SK-N-SH treated with all-trans-retinoic acid at 6 μM for 48 hours (cell line): ENCODE measurements around the gene SELP.

Experiments used
- OSR1 ChIP-seq: fragments of 250-450 bp; sonication (Bioruptor Pico); IDR thresholded peaks from 2 replicates; pipeline ENCODE4 v1.8.0; 2022; ENCODE audit warnings: moderate library complexity, mild to moderate bottlenecking, inconsistent platforms
- SNAI2 ChIP-seq: fragments of 250-450 bp; sonication (Bioruptor Pico); IDR thresholded peaks from 2 replicates; pipeline ENCODE4 v1.5.0; 2020; ENCODE audit warnings: mild to moderate bottlenecking, moderate library complexity
- TCF4 ChIP-seq: fragments of 250-450 bp; sonication (Bioruptor Pico); IDR thresholded peaks from 2 replicates; pipeline ENCODE4 v1.8.0; 2021; ENCODE audit warnings: mild to moderate bottlenecking, moderate library complexity, borderline replicate concordance
- ZNF565 ChIP-seq: fragments of 450-650 bp; formaldehyde crosslinking; conservative IDR thresholded peaks from 2 replicates; pipeline ENCODE4 v1.5.0; 2020; ENCODE audit warnings: low read depth, mild to moderate bottlenecking, moderate library complexity
- TF ChIP-seq, protein P1 (sequence below): fragments of 250-450 bp; sonication (Bioruptor Pico); IDR thresholded peaks from 2 replicates; pipeline ENCODE4 v1.5.1; 2021; ENCODE audit warnings: mild to moderate bottlenecking, moderate library complexity

DNA sequence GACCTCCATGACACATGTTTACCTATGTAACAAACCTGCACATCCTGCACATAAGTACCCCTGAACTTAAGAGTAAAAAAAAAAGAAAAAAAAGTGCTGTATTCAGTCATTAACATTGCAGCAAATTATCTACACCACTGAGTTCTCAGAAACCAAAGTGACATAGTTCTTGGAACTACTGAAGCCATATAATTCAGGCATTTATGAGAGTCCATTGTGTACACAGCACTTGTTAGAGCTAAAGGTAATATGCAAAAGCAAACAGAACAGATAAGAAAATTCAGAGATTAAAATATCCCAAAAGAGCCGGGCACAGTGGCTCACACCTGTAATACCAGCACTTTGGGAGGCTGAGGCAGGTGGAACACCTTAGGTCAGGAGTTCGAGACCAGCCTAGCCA is 81.6 kb downstream of the SELP start:
- TF ChIP-seq, protein P1, sequence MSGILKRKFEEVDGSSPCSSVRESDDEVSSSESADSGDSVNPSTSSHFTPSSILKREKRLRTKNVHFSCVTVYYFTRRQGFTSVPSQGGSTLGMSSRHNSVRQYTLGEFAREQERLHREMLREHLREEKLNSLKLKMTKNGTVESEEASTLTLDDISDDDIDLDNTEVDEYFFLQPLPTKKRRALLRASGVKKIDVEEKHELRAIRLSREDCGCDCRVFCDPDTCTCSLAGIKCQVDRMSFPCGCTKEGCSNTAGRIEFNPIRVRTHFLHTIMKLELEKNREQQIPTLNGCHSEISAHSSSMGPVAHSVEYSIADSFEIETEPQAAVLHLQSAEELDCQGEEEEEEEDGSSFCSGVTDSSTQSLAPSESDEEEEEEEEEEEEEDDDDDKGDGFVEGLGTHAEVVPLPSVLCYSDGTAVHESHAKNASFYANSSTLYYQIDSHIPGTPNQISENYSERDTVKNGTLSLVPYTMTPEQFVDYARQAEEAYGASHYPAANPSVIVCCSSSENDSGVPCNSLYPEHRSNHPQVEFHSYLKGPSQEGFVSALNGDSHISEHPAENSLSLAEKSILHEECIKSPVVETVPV (CRISPR knock-in tag) = no peak
- TF ChIP-seq ZNF565 = no peak
- TF ChIP-seq TCF4 = no peak
- no peak for TF ChIP-seq OSR1
- no peak for TF ChIP-seq SNAI2 (CRISPR knock-in tag)
